HEK293 (cell line): ENCODE measurements around the gene KATNA1.

Source experiments
- FEZF1 ChIP-seq: fragments of 450-650 bp; formaldehyde crosslinking; IDR thresholded peaks from 2 replicates; pipeline ENCODE4 v1.5.1; 2016; ENCODE audit warnings: missing biosample characterization, missing genetic modification characterization
- GLI2 ChIP-seq: fragments of 450-650 bp; formaldehyde crosslinking; IDR thresholded peaks from 2 replicates; pipeline ENCODE4; 2017; ENCODE audit warnings: missing biosample characterization, missing genetic modification characterization, low read depth, borderline replicate concordance
- KLF8 ChIP-seq: fragments of 450-650 bp; formaldehyde crosslinking; IDR thresholded peaks from 2 replicates; pipeline ENCODE4 v1.5.1; 2016; ENCODE audit warnings: missing biosample characterization, missing genetic modification characterization
- PRDM1 ChIP-seq: fragments of 450-650 bp; formaldehyde crosslinking; IDR thresholded peaks from 2 replicates; pipeline ENCODE4; 2016; ENCODE audit warnings: missing biosample characterization, missing genetic modification characterization
- RBAK ChIP-seq: fragments of 450-650 bp; formaldehyde crosslinking; IDR thresholded peaks from 2 replicates; pipeline ENCODE4 v1.5.1; 2016; ENCODE audit warnings: missing biosample characterization, missing genetic modification characterization
- ZBTB20 ChIP-seq: fragments of 450-650 bp; formaldehyde crosslinking; IDR thresholded peaks from 2 replicates; pipeline ENCODE4 v1.5.1; 2016; ENCODE audit warnings: missing biosample characterization, missing genetic modification characterization
- ZFP41 ChIP-seq: fragments of 450-650 bp; formaldehyde crosslinking; IDR thresholded peaks from 2 replicates; pipeline ENCODE4 v1.5.1; 2016; ENCODE audit warnings: missing biosample characterization, missing genetic modification characterization, borderline replicate concordance
- ZNF121 ChIP-seq: fragments of 450-650 bp; formaldehyde crosslinking; IDR thresholded peaks from 2 replicates; pipeline ENCODE4 v1.5.1; 2016; ENCODE audit warnings: missing biosample characterization, missing genetic modification characterization
- ZNF138 ChIP-seq: fragments of 450-650 bp; formaldehyde crosslinking; IDR thresholded peaks from 2 replicates; pipeline ENCODE4 v1.5.1; 2016; ENCODE audit warnings: missing biosample characterization, missing genetic modification characterization, borderline replicate concordance
- ZNF202 ChIP-seq: fragments of 450-650 bp; formaldehyde crosslinking; IDR thresholded peaks from 2 replicates; pipeline ENCODE4 v1.5.1; 2016; ENCODE audit warnings: missing biosample characterization, missing genetic modification characterization, borderline replicate concordance
- ZNF239 ChIP-seq: fragments of 450-650 bp; formaldehyde crosslinking; IDR thresholded peaks from 2 replicates; pipeline ENCODE4 v1.5.1; 2016; ENCODE audit warnings: missing biosample characterization, missing genetic modification characterization
- ZNF302 ChIP-seq: fragments of 450-650 bp; formaldehyde crosslinking; IDR thresholded peaks from 2 replicates; pipeline ENCODE4 v1.5.1; 2016; ENCODE audit warnings: missing biosample characterization, missing genetic modification characterization, low read depth
- ZNF354C ChIP-seq: fragments of 450-650 bp; formaldehyde crosslinking; IDR thresholded peaks from 2 replicates; pipeline ENCODE4 v1.5.1; 2016; ENCODE audit warnings: missing biosample characterization, missing genetic modification characterization, low read depth, borderline replicate concordance
- ZNF366 ChIP-seq: fragments of 450-650 bp; formaldehyde crosslinking; conservative IDR thresholded peaks from 2 replicates; pipeline ENCODE4 v1.5.1; 2016; ENCODE audit warnings: missing biosample characterization, missing genetic modification characterization
- ZNF37A ChIP-seq: fragments of 450-650 bp; IDR thresholded peaks from 2 replicates; pipeline ENCODE4 v1.5.1; 2018; ENCODE audit warnings: missing biosample characterization, missing genetic modification characterization
- ZNF391 ChIP-seq: fragments of 450-650 bp; formaldehyde crosslinking; IDR thresholded peaks from 2 replicates; pipeline ENCODE4 v1.5.1; 2016; ENCODE audit warnings: low read depth, missing biosample characterization, missing genetic modification characterization, borderline replicate concordance
- ZNF514 ChIP-seq: fragments of 450-650 bp; formaldehyde crosslinking; IDR thresholded peaks from 2 replicates; pipeline ENCODE4 v1.5.1; 2016; ENCODE audit warnings: missing biosample characterization, missing genetic modification characterization
- ZNF529 ChIP-seq: fragments of 450-650 bp; formaldehyde crosslinking; IDR thresholded peaks from 2 replicates; pipeline ENCODE4 v1.5.1; 2017; ENCODE audit warnings: missing genetic modification characterization, missing biosample characterization; ENCODE audit not compliant: insufficient replicate concordance
- ZNF530 ChIP-seq: fragments of 450-650 bp; formaldehyde crosslinking; IDR thresholded peaks from 2 replicates; pipeline ENCODE4 v1.5.1; 2016; ENCODE audit warnings: low read depth, missing biosample characterization, missing genetic modification characterization
- ZNF548 ChIP-seq: fragments of 450-650 bp; formaldehyde crosslinking; IDR thresholded peaks from 2 replicates; pipeline ENCODE4 v1.5.1; 2016; ENCODE audit warnings: missing biosample characterization, missing genetic modification characterization
- ZNF560 ChIP-seq: fragments of 450-650 bp; formaldehyde crosslinking; IDR thresholded peaks from 2 replicates; pipeline ENCODE4 v1.5.1; 2017; ENCODE audit warnings: missing biosample characterization, missing genetic modification characterization, borderline replicate concordance
- ZNF585B ChIP-seq: fragments of 450-650 bp; formaldehyde crosslinking; IDR thresholded peaks from 2 replicates; pipeline ENCODE4 v1.5.1; 2016; ENCODE audit warnings: missing biosample characterization, missing genetic modification characterization
- ZNF600 ChIP-seq: fragments of 450-650 bp; formaldehyde crosslinking; IDR thresholded peaks from 2 replicates; pipeline ENCODE4 v1.5.1; 2016; ENCODE audit warnings: missing biosample characterization, missing genetic modification characterization
- ZNF670 ChIP-seq: fragments of 450-650 bp; formaldehyde crosslinking; IDR thresholded peaks from 2 replicates; pipeline ENCODE4 v1.5.1; 2016; ENCODE audit warnings: missing biosample characterization, missing genetic modification characterization, low read depth
- ZNF677 ChIP-seq: fragments of 450-650 bp; IDR thresholded peaks from 2 replicates; pipeline ENCODE4 v1.5.0; 2018; ENCODE audit warnings: missing biosample characterization, mild to moderate bottlenecking, missing genetic modification characterization, moderate library complexity
- ZNF76 ChIP-seq: fragments of 450-650 bp; formaldehyde crosslinking; IDR thresholded peaks from 2 replicates; pipeline ENCODE4; 2016; ENCODE audit warnings: low read depth, missing biosample characterization, missing genetic modification characterization, borderline replicate concordance
- ZNF792 ChIP-seq: fragments of 450-650 bp; formaldehyde crosslinking; IDR thresholded peaks from 2 replicates; pipeline ENCODE4 v1.5.1; 2016; ENCODE audit warnings: missing biosample characterization, missing genetic modification characterization
- ZNF843 ChIP-seq: fragments of 450-650 bp; formaldehyde crosslinking; IDR thresholded peaks from 2 replicates; pipeline ENCODE4 v1.5.1; 2016; ENCODE audit warnings: missing biosample characterization, missing genetic modification characterization
- TF ChIP-seq, protein P1 (sequence below): fragments of 450-650 bp; formaldehyde crosslinking; IDR thresholded peaks from 2 replicates; pipeline ENCODE4 v1.5.1; 2016; ENCODE audit warnings: missing biosample characterization, missing genetic modification characterization
- TF ChIP-seq, protein P2 (sequence below): fragments of 450-650 bp; formaldehyde crosslinking; IDR thresholded peaks from 2 replicates; pipeline ENCODE4 v1.5.1; 2017; ENCODE audit warnings: missing biosample characterization, missing genetic modification characterization
- TF ChIP-seq, protein P3 (sequence below): fragments of 450-650 bp; IDR thresholded peaks from 2 replicates; pipeline ENCODE4 v1.5.1; 2018; ENCODE audit warnings: missing biosample characterization, missing genetic modification characterization
- TF ChIP-seq, protein P4 (sequence below): fragments of 450-650 bp; formaldehyde crosslinking; IDR thresholded peaks from 2 replicates; pipeline ENCODE4 v1.5.1; 2016; ENCODE audit warnings: missing biosample characterization, missing genetic modification characterization
- TF ChIP-seq, protein P5 (sequence below): fragments of 450-650 bp; formaldehyde crosslinking; IDR thresholded peaks from 2 replicates; pipeline ENCODE4 v1.5.1; 2016; ENCODE audit warnings: missing biosample characterization, missing genetic modification characterization

KATNA1 gene

DNA sequence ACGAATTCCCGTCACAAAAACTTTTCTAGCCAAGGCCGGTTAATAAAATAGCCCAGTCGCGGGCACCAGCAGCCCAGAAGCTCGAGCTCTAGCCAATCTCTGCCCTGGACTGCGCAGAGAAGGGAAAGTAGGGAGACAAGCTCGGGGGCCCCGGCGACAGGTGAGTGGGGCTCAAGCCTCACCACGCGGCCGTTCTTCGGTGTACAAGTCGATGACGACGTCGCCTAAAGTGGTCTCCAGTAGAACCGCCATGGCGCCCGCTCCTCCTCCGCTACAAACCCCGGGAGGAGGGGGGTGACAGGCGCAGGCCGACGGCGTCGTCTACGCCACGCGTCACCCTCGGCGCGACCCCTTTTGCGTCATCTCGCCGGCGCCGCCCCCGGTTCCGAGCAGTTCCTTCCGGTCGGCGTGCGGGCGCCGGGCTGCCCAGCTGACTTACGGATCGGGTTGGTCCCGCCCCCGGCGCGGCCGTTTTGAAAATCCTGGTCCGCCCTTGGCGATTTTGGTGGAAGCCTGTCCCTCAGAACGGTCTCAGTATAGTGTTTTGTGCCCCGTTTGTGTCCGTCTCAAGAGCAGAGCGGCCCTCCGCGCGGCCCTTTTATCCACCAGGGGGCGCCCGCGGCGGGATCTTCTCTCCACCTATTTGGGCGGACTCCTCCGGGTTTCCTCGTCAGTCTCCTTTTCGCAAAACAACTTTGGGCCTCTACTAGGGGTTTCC, 102.6 kb downstream of the KATNA1 start, which contains the start of gene PPIL4 (continued):
- TF ChIP-seq ZNF548 (tag by site-specific recombination) (no peak), ZNF670 (tag by site-specific recombination) (no peak), ZNF76 (tag by site-specific recombination) (peak; percentile 67; the same call in 1 of the 2 replicates), ZBTB20 (tag by site-specific recombination) (peak; percentile 43; the same call in 1 of the 2 replicates), ZNF585B (tag by site-specific recombination) (no peak), ZNF792 (tag by site-specific recombination) (no peak), ZNF843 (tag by site-specific recombination) (peak; percentile 76; the same call in 1 of the 2 replicates), RBAK (tag by site-specific recombination) (no peak), ZNF391 (tag by site-specific recombination) (peak; percentile 38; the same call in 1 of the 2 replicates), KLF8 (tag by site-specific recombination) (peak; percentile 80; the same call in 1 of the 2 replicates), ZNF529 (tag by site-specific recombination) (no peak), ZNF514 (tag by site-specific recombination) (no peak), GLI2 (tag by site-specific recombination) (no peak), ZNF560 (tag by site-specific recombination) (no peak), ZNF239 (no peak), ZNF121 (tag by site-specific recombination) (no peak), ZNF354C (tag by site-specific recombination) (no peak), ZNF138 (tag by site-specific recombination) (no peak), ZNF202 (tag by site-specific recombination) (no peak), ZNF600 (tag by site-specific recombination) (0 out of 2 replicates have a peak, but pooled peaks have one; percentile 32), ZNF37A (tag by site-specific recombination) (no peak), PRDM1 (no peak), ZNF366 (tag by site-specific recombination) (no peak; the same call in 1 of the 2 replicates), ZFP41 (tag by site-specific recombination) (no peak), ZNF677 (tag by site-specific recombination) (no peak), ZNF530 (no peak), ZNF302 (tag by site-specific recombination) (no peak), FEZF1 (no peak)
- TF ChIP-seq, protein P1, sequence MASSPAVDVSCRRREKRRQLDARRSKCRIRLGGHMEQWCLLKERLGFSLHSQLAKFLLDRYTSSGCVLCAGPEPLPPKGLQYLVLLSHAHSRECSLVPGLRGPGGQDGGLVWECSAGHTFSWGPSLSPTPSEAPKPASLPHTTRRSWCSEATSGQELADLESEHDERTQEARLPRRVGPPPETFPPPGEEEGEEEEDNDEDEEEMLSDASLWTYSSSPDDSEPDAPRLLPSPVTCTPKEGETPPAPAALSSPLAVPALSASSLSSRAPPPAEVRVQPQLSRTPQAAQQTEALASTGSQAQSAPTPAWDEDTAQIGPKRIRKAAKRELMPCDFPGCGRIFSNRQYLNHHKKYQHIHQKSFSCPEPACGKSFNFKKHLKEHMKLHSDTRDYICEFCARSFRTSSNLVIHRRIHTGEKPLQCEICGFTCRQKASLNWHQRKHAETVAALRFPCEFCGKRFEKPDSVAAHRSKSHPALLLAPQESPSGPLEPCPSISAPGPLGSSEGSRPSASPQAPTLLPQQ = 0 out of 2 replicates have a peak, but pooled peaks have one; percentile 66
- TF ChIP-seq, protein P2, sequence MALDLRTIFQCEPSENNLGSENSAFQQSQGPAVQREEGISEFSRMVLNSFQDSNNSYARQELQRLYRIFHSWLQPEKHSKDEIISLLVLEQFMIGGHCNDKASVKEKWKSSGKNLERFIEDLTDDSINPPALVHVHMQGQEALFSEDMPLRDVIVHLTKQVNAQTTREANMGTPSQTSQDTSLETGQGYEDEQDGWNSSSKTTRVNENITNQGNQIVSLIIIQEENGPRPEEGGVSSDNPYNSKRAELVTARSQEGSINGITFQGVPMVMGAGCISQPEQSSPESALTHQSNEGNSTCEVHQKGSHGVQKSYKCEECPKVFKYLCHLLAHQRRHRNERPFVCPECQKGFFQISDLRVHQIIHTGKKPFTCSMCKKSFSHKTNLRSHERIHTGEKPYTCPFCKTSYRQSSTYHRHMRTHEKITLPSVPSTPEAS (tag by site-specific recombination) = peak; percentile 43
- TF ChIP-seq, protein P3, sequence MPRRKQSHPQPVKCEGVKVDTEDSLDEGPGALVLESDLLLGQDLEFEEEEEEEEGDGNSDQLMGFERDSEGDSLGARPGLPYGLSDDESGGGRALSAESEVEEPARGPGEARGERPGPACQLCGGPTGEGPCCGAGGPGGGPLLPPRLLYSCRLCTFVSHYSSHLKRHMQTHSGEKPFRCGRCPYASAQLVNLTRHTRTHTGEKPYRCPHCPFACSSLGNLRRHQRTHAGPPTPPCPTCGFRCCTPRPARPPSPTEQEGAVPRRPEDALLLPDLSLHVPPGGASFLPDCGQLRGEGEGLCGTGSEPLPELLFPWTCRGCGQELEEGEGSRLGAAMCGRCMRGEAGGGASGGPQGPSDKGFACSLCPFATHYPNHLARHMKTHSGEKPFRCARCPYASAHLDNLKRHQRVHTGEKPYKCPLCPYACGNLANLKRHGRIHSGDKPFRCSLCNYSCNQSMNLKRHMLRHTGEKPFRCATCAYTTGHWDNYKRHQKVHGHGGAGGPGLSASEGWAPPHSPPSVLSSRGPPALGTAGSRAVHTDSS (tag by site-specific recombination) = no peak
- TF ChIP-seq, protein P4, sequence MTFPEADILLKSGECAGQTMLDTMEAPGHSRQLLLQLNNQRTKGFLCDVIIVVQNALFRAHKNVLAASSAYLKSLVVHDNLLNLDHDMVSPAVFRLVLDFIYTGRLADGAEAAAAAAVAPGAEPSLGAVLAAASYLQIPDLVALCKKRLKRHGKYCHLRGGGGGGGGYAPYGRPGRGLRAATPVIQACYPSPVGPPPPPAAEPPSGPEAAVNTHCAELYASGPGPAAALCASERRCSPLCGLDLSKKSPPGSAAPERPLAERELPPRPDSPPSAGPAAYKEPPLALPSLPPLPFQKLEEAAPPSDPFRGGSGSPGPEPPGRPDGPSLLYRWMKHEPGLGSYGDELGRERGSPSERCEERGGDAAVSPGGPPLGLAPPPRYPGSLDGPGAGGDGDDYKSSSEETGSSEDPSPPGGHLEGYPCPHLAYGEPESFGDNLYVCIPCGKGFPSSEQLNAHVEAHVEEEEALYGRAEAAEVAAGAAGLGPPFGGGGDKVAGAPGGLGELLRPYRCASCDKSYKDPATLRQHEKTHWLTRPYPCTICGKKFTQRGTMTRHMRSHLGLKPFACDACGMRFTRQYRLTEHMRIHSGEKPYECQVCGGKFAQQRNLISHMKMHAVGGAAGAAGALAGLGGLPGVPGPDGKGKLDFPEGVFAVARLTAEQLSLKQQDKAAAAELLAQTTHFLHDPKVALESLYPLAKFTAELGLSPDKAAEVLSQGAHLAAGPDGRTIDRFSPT (tag by site-specific recombination) = no peak
- TF ChIP-seq, protein P5, sequence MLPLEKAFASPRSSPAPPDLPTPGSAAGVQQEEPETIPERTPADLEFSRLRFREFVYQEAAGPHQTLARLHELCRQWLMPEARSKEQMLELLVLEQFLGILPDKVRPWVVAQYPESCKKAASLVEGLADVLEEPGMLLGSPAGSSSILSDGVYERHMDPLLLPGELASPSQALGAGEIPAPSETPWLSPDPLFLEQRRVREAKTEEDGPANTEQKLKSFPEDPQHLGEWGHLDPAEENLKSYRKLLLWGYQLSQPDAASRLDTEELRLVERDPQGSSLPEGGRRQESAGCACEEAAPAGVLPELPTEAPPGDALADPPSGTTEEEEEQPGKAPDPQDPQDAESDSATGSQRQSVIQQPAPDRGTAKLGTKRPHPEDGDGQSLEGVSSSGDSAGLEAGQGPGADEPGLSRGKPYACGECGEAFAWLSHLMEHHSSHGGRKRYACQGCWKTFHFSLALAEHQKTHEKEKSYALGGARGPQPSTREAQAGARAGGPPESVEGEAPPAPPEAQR (tag by site-specific recombination) = no peak
